Thyroid gland (tissue), 4 donors: ENCODE data around the gene SLC6A16.

Experiments used
- CTCF ChIP-seq, 6 experiments: fragments of 200-600 bp in 3 of 6; fragments of 450-650 bp in 3 of 6; sonication (generic) in 3 of 6; IDR thresholded peaks; one replicate each; pipeline ENCODE4 v1.5.1; 2016 to 2019; ENCODE audit warnings: antibody characterized with exemption in 6 of 6, mild to moderate bottlenecking in 2 of 6, inconsistent platforms in 1 of 6, moderate library complexity in 1 of 6
- POLR2A ChIP-seq, 2 donors: fragments of 450-650 bp; IDR thresholded peaks; one replicate each; pipeline ENCODE4 v1.6.1; 2017; ENCODE audit warnings: antibody characterized with exemption in 2 of 2, mild to moderate bottlenecking in 2 of 2, moderate library complexity in 1 of 2

- TF ChIP-seq CTCF (IDR thresholded peaks at IDR 0.05) (no peak), POLR2A (IDR thresholded peaks at IDR 0.05) (no peak)
Observed at GRCh38 chr19:49342291-49342721, 17.3 kb upstream of the SLC6A16 start.
